Activated naive CD4-positive, alpha-beta T cell treated with anti-CD3 and anti-CD28 coated beads, Interleukin-2, amount 50 U/mL, for 24 hours (primary cell): ENCODE measurements around the gene TNFSF18.

Experiments
- H3K27ac Mint-ChIP-seq: one replicate; pipeline ENCODE4 v1.8.0; 2021; ENCODE audit warnings: mild to moderate bottlenecking, mixed read lengths
- H3K27me3 Mint-ChIP-seq: one replicate; pipeline ENCODE4 v1.8.0; 2021; ENCODE audit warnings: mixed read lengths
- H3K36me3 Mint-ChIP-seq: one replicate; pipeline ENCODE4 v1.8.0; 2021; ENCODE audit warnings: mixed read lengths
- H3K4me1 Mint-ChIP-seq: one replicate; pipeline ENCODE4 v1.8.0; 2021; ENCODE audit warnings: mixed read lengths
- H3K4me3 Mint-ChIP-seq: one replicate; pipeline ENCODE4 v1.8.0; 2021; ENCODE audit warnings: mild to moderate bottlenecking, mixed read lengths
- H3K9me3 Mint-ChIP-seq: one replicate; pipeline ENCODE4 v1.8.0; 2021; ENCODE audit warnings: mixed read lengths

TNFSF18 gene

GRCh38 chr1:173052681-173053196 lies 2.0 kb upstream of the TNFSF18 start:
- Mint-ChIP-seq H3K36me3 (no peaks in the 10 kb centered on the region), H3K4me1 (peaks cover 6% of the 10 kb centered on the region), H3K9me3 (no peaks in the 10 kb centered on the region), H3K27me3 (no peaks in the 10 kb centered on the region), H3K27ac (no peak overlapping the region), H3K4me3 (no peak overlapping the region)

GRCh38 chr1:173049322-173049633 lies 1.5 kb downstream of the TNFSF18 start:
- Mint-ChIP-seq H3K4me1 (peaks cover 6% of the 10 kb centered on the region), H3K36me3 (no peaks in the 10 kb centered on the region), H3K27ac (no peak overlapping the region), H3K4me3 (no peak overlapping the region), H3K9me3 (no peaks in the 10 kb centered on the region), H3K27me3 (no peaks in the 10 kb centered on the region)

GRCh38 chr1:173048621-173049321 lies 2.0 kb downstream of the TNFSF18 start:
- Mint-ChIP-seq H3K27me3 (no peaks in the 10 kb centered on the region), H3K4me1 (peaks cover 6% of the 10 kb centered on the region), H3K4me3 (no peak overlapping the region), H3K36me3 (no peaks in the 10 kb centered on the region), H3K9me3 (no peaks in the 10 kb centered on the region), H3K27ac (no peak overlapping the region)

- Mint-ChIP-seq H3K9me3 (no peaks in the 10 kb centered on the region), H3K4me3 (no peak overlapping the region), H3K27ac (no peak overlapping the region), H3K36me3 (no peaks in the 10 kb centered on the region), H3K27me3 (no peaks in the 10 kb centered on the region), H3K4me1 (no peaks in the 10 kb centered on the region)
These were observed 6.1 kb downstream of the TNFSF18 start for GRCh38 chr1:173044656-173045055.

GRCh38 chr1:173043253-173043652 lies 7.5 kb downstream of the TNFSF18 start:
- H3K4me1 Mint-ChIP-seq: peaks cover 13% of the 10 kb centered on the region
- H3K36me3 Mint-ChIP-seq: no peaks in the 10 kb centered on the region
- H3K27ac Mint-ChIP-seq: no peak overlapping the region
- no peaks in the 10 kb centered on the region for H3K27me3 Mint-ChIP-seq
- H3K4me3 Mint-ChIP-seq: no peak overlapping the region
- H3K9me3 Mint-ChIP-seq: no peaks in the 10 kb centered on the region

GRCh38 chr1:173042806-173043205 lies 7.9 kb downstream of the TNFSF18 start:
- H3K4me1 Mint-ChIP-seq: peaks cover 18% of the 10 kb centered on the region
- H3K27me3 Mint-ChIP-seq: no peaks in the 10 kb centered on the region
- no peaks in the 10 kb centered on the region for H3K9me3 Mint-ChIP-seq
- H3K4me3 Mint-ChIP-seq: no peak overlapping the region
- no peaks in the 10 kb centered on the region for H3K36me3 Mint-ChIP-seq
- H3K27ac Mint-ChIP-seq: no peak overlapping the region

GRCh38 chr1:173039626-173040025 lies 11.1 kb downstream of the TNFSF18 start:
- Mint-ChIP-seq H3K27ac (no peak overlapping the region), H3K4me3 (no peak overlapping the region), H3K36me3 (no peaks in the 10 kb centered on the region), H3K4me1 (peaks cover 18% of the 10 kb centered on the region), H3K27me3 (no peaks in the 10 kb centered on the region), H3K9me3 (no peaks in the 10 kb centered on the region)

GRCh38 chr1:173038875-173039554 lies 11.7 kb downstream of the TNFSF18 start:
- Mint-ChIP-seq H3K36me3 (no peaks in the 10 kb centered on the region), H3K4me3 (no peak overlapping the region), H3K4me1 (peaks cover 18% of the 10 kb centered on the region), H3K9me3 (no peaks in the 10 kb centered on the region), H3K27me3 (no peaks in the 10 kb centered on the region), H3K27ac (no peak overlapping the region)

GRCh38 chr1:173024543-173024942 lies 26.2 kb downstream of the TNFSF18 start:
- Mint-ChIP-seq H3K27ac (no peak overlapping the region), H3K4me3 (no peak overlapping the region), H3K36me3 (peaks cover 1% of the 10 kb centered on the region), H3K9me3 (peaks cover 4% of the 10 kb centered on the region), H3K27me3 (no peaks in the 10 kb centered on the region), H3K4me1 (no peaks in the 10 kb centered on the region)

GRCh38 chr1:173023343-173023742 lies 27.4 kb downstream of the TNFSF18 start:
- no peak overlapping the region for H3K4me3 Mint-ChIP-seq
- H3K27me3 Mint-ChIP-seq: no peaks in the 10 kb centered on the region
- H3K36me3 Mint-ChIP-seq: peaks cover under 1% of the 10 kb centered on the region
- no peak overlapping the region for H3K27ac Mint-ChIP-seq
- H3K4me1 Mint-ChIP-seq: peaks cover 5% of the 10 kb centered on the region
- H3K9me3 Mint-ChIP-seq: peaks cover 2% of the 10 kb centered on the region

- peaks cover 10% of the 10 kb centered on the region for H3K4me1 Mint-ChIP-seq
- H3K4me3 Mint-ChIP-seq: no peak overlapping the region
- no peaks in the 10 kb centered on the region for H3K36me3 Mint-ChIP-seq
- no peaks in the 10 kb centered on the region for H3K9me3 Mint-ChIP-seq
- H3K27me3 Mint-ChIP-seq: no peaks in the 10 kb centered on the region
- no peak overlapping the region for H3K27ac Mint-ChIP-seq
These were observed 30.5 kb downstream of the TNFSF18 start for GRCh38 chr1:173020138-173020750.

GRCh38 chr1:173017792-173018191 lies 32.9 kb downstream of the TNFSF18 start:
- H3K27ac Mint-ChIP-seq: no peak overlapping the region
- no peak overlapping the region for H3K4me3 Mint-ChIP-seq
- no peaks in the 10 kb centered on the region for H3K9me3 Mint-ChIP-seq
- H3K4me1 Mint-ChIP-seq: peaks cover 10% of the 10 kb centered on the region
- no peaks in the 10 kb centered on the region for H3K27me3 Mint-ChIP-seq
- H3K36me3 Mint-ChIP-seq: no peaks in the 10 kb centered on the region

GRCh38 chr1:173016419-173016818 lies 34.3 kb downstream of the TNFSF18 start:
- Mint-ChIP-seq H3K4me3 (no peak overlapping the region), H3K9me3 (no peaks in the 10 kb centered on the region), H3K27me3 (no peaks in the 10 kb centered on the region), H3K27ac (no peak overlapping the region), H3K4me1 (peaks cover 10% of the 10 kb centered on the region), H3K36me3 (peaks cover under 1% of the 10 kb centered on the region)

GRCh38 chr1:173015629-173016028 lies 35.1 kb downstream of the TNFSF18 start:
- H3K4me3 Mint-ChIP-seq: no peak overlapping the region
- no peaks in the 10 kb centered on the region for H3K27me3 Mint-ChIP-seq
- peaks cover 2% of the 10 kb centered on the region for H3K36me3 Mint-ChIP-seq
- peaks cover 10% of the 10 kb centered on the region for H3K4me1 Mint-ChIP-seq
- H3K27ac Mint-ChIP-seq: no peak overlapping the region
- no peaks in the 10 kb centered on the region for H3K9me3 Mint-ChIP-seq

GRCh38 chr1:173014160-173014559 lies 36.6 kb downstream of the TNFSF18 start:
- Mint-ChIP-seq H3K36me3 (peaks cover 2% of the 10 kb centered on the region), H3K4me1 (peaks cover 10% of the 10 kb centered on the region), H3K4me3 (no peak overlapping the region), H3K27me3 (no peaks in the 10 kb centered on the region), H3K9me3 (no peaks in the 10 kb centered on the region), H3K27ac (no peak overlapping the region)

- H3K4me3 Mint-ChIP-seq: no peak overlapping the region
- no peak overlapping the region for H3K27ac Mint-ChIP-seq
- no peaks in the 10 kb centered on the region for H3K4me1 Mint-ChIP-seq
- H3K36me3 Mint-ChIP-seq: peaks cover 2% of the 10 kb centered on the region
- H3K27me3 Mint-ChIP-seq: no peaks in the 10 kb centered on the region
- H3K9me3 Mint-ChIP-seq: peaks cover 8% of the 10 kb centered on the region
These were observed 38.6 kb downstream of the TNFSF18 start for GRCh38 chr1:173012126-173012525.
